Tibial nerve (tissue), 3 donors: ENCODE measurements around the gene NDC1.

Source experiments
- CTCF ChIP-seq, 5 experiments: fragments of 200-600 bp in 3 of 5; fragments of 450-650 bp in 2 of 5; sonication (generic) in 3 of 5; IDR thresholded peaks; one replicate each; pipeline ENCODE4 v1.5.1; 2016 to 2019; ENCODE audit warnings: antibody characterized with exemption in 5 of 5, mild to moderate bottlenecking in 3 of 5, moderate library complexity in 2 of 5
- POLR2A ChIP-seq, 2 donors: fragments of 450-650 bp; IDR thresholded peaks; one replicate each; pipeline ENCODE4 v1.6.1; 2017; ENCODE audit warnings: antibody characterized with exemption in 2 of 2, mild to moderate bottlenecking in 2 of 2, moderate library complexity in 2 of 2

- TF ChIP-seq CTCF (IDR thresholded peaks at IDR 0.05) (no peak), POLR2A (IDR thresholded peaks at IDR 0.05) (no peak)
Measured at GRCh38 chr1:53851571-53852285, 13.6 kb upstream of the NDC1 start.
